Neural progenitor cell (in vitro differentiated cells): ENCODE measurements around the gene SMIM10.

Experiments
- CTCF ChIP-seq: fragments of 200-600 bp; sonication (generic); IDR thresholded peaks from 2 replicates; pipeline ENCODE4 v1.5.1; 2017; ENCODE audit warnings: antibody characterized with exemption, mild to moderate bottlenecking
- EZH2 ChIP-seq: fragments of 200-600 bp; sonication (generic); IDR thresholded peaks from 2 replicates; pipeline ENCODE4 v1.6.1; 2017; ENCODE audit warnings: antibody characterized with exemption, mild to moderate bottlenecking, moderate library complexity
- EZH2phosphoT487 ChIP-seq: fragments of 200-600 bp; sonication (generic); IDR thresholded peaks from 2 replicates; pipeline ENCODE4 v1.6.1; 2017; ENCODE audit warnings: antibody characterized with exemption

- TF ChIP-seq CTCF (no peak), EZH2phosphoT487 (no peak), EZH2 (no peak)
These were observed 18.9 kb upstream of the SMIM10 start for GRCh38 chrX:134971926-134972325.
